Measurements from ENCODE around the gene LMBR1. TPM values are rescaled to one million over a fixed set of nuclear protein-coding genes. Genes with fewer than 3 reads are reported as not detected.

The LMBR1 gene
- total and polyA plus RNA-seq, 2 of the 4 experiments (the other 2 are of a cell fraction): 11.9 to 19.9 TPM

DNA sequence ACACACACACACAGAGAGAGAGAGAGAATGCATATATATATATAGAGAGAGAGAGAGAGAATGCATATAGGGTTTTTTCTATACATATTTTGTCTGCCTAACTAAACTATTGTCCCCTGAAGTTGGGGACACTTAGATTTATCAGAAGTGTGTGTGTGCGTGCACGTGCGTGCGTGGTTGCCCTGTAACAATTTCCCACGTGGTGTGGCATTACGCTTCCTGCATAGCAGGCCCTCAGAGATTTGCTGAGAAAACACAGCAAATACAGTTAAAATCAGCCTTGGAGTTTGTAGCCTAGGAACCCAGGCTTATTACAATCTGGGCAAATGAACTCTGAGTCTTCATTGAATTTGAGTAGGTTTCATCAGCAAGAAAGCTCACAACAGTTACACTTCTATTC is 237.7 kb downstream of the LMBR1 start:
- no peak overlapping the region for H2BK15ac ChIP-seq (ENCODE audit: low read depth, low read length)
- no TSS peak for BruUV-seq (replicated peaks)
- H3K14ac ChIP-seq (replicated peaks; ENCODE audit: low read depth, low read length): no peak overlapping the region
- no peak for DNase-seq
- H3K9ac ChIP-seq (ENCODE audit: low read depth, low read length): no peak overlapping the region
- H4K20me1 ChIP-seq (ENCODE audit: insufficient read depth, low read length): no peaks in the 10 kb centered on the region
- H3K9me1 ChIP-seq (ENCODE audit: insufficient read depth, low read length): peaks cover 4% of the 10 kb centered on the region
- no peak overlapping the region for H4K5ac ChIP-seq (ENCODE audit: low read depth, low read length)
- no CpG with 5 or more reads among the region's 6 CpGs for WGBS, 2 experiments (ENCODE audit: extremely low coverage in 2 of 2, insufficient read length in 1 of 2)
- TF ChIP-seq MXI1 (IDR thresholded peaks at IDR 0.05; ENCODE audit: borderline replicate concordance, low read depth, low read length) (no peak), CHD1 (IDR thresholded peaks at IDR 0.05; ENCODE audit: low read depth, low read length) (no peak), RCOR1 (IDR thresholded peaks at IDR 0.05; ENCODE audit: insufficient replicate concordance, low read length) (no peak), RFX5 (IDR thresholded peaks at IDR 0.05; ENCODE audit: low read depth, low read length) (no peak), POLR2A (IDR thresholded peaks at IDR 0.05; ENCODE audit: low read depth, low read length) (no peak), CEBPB (IDR thresholded peaks at IDR 0.05; ENCODE audit: low read depth, low read length) (no peak), BHLHE40 (IDR thresholded peaks at IDR 0.05; ENCODE audit: low read depth, low read length) (no peak), MAFK (IDR thresholded peaks at IDR 0.05; ENCODE audit: low read depth, low read length) (no peak), MAZ (IDR thresholded peaks at IDR 0.05; ENCODE audit: borderline replicate concordance, low read depth, low read length) (no peak), RAD21 (IDR thresholded peaks at IDR 0.05; ENCODE audit: low read length) (no peak)
- TF ChIP-seq, protein P1, sequence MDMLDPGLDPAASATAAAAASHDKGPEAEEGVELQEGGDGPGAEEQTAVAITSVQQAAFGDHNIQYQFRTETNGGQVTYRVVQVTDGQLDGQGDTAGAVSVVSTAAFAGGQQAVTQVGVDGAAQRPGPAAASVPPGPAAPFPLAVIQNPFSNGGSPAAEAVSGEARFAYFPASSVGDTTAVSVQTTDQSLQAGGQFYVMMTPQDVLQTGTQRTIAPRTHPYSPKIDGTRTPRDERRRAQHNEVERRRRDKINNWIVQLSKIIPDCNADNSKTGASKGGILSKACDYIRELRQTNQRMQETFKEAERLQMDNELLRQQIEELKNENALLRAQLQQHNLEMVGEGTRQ (IDR thresholded peaks at IDR 0.05; ENCODE audit: low read depth, low read length): no peak
- TF ChIP-seq, protein P2, sequence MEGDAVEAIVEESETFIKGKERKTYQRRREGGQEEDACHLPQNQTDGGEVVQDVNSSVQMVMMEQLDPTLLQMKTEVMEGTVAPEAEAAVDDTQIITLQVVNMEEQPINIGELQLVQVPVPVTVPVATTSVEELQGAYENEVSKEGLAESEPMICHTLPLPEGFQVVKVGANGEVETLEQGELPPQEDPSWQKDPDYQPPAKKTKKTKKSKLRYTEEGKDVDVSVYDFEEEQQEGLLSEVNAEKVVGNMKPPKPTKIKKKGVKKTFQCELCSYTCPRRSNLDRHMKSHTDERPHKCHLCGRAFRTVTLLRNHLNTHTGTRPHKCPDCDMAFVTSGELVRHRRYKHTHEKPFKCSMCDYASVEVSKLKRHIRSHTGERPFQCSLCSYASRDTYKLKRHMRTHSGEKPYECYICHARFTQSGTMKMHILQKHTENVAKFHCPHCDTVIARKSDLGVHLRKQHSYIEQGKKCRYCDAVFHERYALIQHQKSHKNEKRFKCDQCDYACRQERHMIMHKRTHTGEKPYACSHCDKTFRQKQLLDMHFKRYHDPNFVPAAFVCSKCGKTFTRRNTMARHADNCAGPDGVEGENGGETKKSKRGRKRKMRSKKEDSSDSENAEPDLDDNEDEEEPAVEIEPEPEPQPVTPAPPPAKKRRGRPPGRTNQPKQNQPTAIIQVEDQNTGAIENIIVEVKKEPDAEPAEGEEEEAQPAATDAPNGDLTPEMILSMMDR (conservative IDR thresholded peaks at IDR 0.05; ENCODE audit: low read depth, low read length): no peak
- no peak overlapping the region for H2BK5ac ChIP-seq (ENCODE audit: low read depth, low read length, poor library complexity, severe bottlenecking)
- H3K4me2 ChIP-seq (ENCODE audit: low read depth, low read length): no peak overlapping the region
- H3K9me3 ChIP-seq (ENCODE audit: control insufficient read depth, insufficient read depth, low read length): no peaks in the 10 kb centered on the region
- H3K23ac ChIP-seq (ENCODE audit: low read depth, low read length): no peak overlapping the region
- H3K18ac ChIP-seq (ENCODE audit: low read depth, low read length): no peak overlapping the region
- no peak overlapping the region for H2AK5ac ChIP-seq (ENCODE audit: low read depth, low read length)
- no peaks in the 10 kb centered on the region; the same call in 1 of the 2 replicates for H3K4me1 ChIP-seq (ENCODE audit: control insufficient read depth, insufficient read depth, low read length)
- no peaks in the 10 kb centered on the region for H3K36me3 ChIP-seq (ENCODE audit: control insufficient read depth, insufficient read depth, low read length)
- H3K4me3 ChIP-seq (ENCODE audit: insufficient read depth, low read depth, low read length): no peak overlapping the region
- no peak overlapping the region for H2BK120ac ChIP-seq (ENCODE audit: low read depth, low read length)
- CTCF ChIA-PET: interaction anchor here (0.5 kb wide), 1 partner anchor 108 kb away, joined by 3 read pairs; no protein-coding TSS in a partner anchor
- POLR2A ChIA-PET (ENCODE audit: unreplicated experiment): no interaction called here
- H2AFZ ChIP-seq (replicated peaks; ENCODE audit: low read length, poor library complexity): no peak overlapping the region
- dilution Hi-C loops (cut with HindIII; ENCODE audit: low sequenced_read_pairs, unreplicated experiment): no loop called here
- H2BK20ac ChIP-seq (ENCODE audit: low read depth, low read length): no peak overlapping the region
- no peak overlapping the region for H3K27ac ChIP-seq (ENCODE audit: insufficient read depth, low read length)
- no peaks in the 10 kb centered on the region for H3K79me1 ChIP-seq (ENCODE audit: low read depth in 1 of 2, low read length in 2 of 2)
- no peaks in the 10 kb centered on the region for H3K27me3 ChIP-seq (ENCODE audit: control insufficient read depth, insufficient read depth, low read length)
- ATAC-seq (ENCODE audit: low read depth): no peak
- in situ Hi-C loops (cut with MboI; ENCODE audit: low sequenced_read_pairs): no loop called here
- intact Hi-C loops (cut with micrococcal nuclease): no loop called here
- no peak overlapping the region for H4K91ac ChIP-seq (ENCODE audit: insufficient read depth, low read depth, low read length)
- no peak overlapping the region for H3K4ac ChIP-seq (ENCODE audit: low read depth, low read length)
- H2AK9ac ChIP-seq (replicated peaks; ENCODE audit: low read depth, low read length, poor library complexity): no peak overlapping the region
- H3K56ac ChIP-seq (ENCODE audit: extremely low read depth, insufficient read depth, low read length): no peak overlapping the region
- no peak overlapping the region for H4K8ac ChIP-seq (ENCODE audit: low read depth in 2 of 2, low read length in 2 of 2)

Data from IMR-90 (cell line).